Choroid plexus epithelial cell (primary cell): ENCODE measurements around the gene NOXO1.
"Not testable (repeated sequence)": the region's sequence is repeated elsewhere in the genome, so short reads cannot be mapped to it uniquely, and the experiment has no call there.

ENCODE experiments used
- DNase-seq: peaks from one replicate; pipeline ENCODE4 v3.0.0-alpha.2; 2010; ENCODE audit warnings: low read depth
- H3K4me3 ChIP-seq: 2 replicates; pipeline ENCODE4 v1.5.1; 2011; ENCODE audit warnings: low read depth, mild to moderate bottlenecking, control low read depth, low read length, moderate library complexity
- TF ChIP-seq, protein P1 (sequence below): conservative IDR thresholded peaks from 2 replicates; pipeline ENCODE4 v1.5.1; 2011; ENCODE audit warnings: low read depth, mild to moderate bottlenecking, control low read depth, inconsistent platforms, low read length, moderate library complexity

Gene NOXO1

DNA sequence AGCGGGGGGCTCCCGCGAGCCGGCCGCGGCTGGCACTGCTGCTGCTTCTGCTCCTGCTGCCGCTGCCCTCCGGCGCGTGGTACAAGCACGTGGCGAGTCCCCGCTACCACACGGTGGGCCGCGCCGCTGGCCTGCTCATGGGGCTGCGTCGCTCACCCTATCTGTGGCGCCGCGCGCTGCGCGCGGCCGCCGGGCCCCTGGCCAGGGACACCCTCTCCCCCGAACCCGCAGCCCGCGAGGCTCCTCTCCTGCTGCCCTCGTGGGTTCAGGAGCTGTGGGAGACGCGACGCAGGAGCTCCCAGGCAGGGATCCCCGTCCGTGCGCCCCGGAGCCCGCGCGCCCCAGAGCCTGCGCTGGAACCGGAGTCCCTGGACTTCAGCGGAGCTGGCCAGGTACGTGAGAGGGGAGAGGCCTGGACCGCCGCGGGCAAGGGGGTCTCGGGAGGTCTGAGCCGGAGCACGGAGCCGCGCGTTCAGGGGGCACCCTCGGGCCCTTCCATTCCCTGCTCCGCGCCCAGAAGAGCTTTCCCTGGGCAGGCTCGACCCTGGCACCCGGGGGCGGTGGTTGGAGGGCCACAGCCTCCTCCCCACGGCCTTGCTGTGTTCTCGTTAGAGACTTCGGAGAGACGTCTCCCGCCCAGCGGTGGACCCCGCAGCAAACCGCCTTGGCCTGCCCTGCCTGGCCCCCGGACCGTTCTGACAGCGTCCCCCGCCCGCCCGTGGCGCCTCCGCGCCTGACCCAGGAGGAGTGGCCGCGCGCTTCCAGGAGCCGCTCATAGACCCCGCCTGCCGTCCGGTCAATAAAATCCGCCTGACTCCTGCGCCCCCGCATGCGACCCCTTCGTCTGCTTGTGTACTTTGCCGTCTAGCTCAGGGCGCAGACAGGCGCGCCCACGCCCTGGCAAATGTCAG lies 38.9 kb upstream of the NOXO1 start:
- H3K4me3 ChIP-seq: peak overlapping the region; percentile 17
- DNase-seq: no peak
- TF ChIP-seq, protein P1, sequence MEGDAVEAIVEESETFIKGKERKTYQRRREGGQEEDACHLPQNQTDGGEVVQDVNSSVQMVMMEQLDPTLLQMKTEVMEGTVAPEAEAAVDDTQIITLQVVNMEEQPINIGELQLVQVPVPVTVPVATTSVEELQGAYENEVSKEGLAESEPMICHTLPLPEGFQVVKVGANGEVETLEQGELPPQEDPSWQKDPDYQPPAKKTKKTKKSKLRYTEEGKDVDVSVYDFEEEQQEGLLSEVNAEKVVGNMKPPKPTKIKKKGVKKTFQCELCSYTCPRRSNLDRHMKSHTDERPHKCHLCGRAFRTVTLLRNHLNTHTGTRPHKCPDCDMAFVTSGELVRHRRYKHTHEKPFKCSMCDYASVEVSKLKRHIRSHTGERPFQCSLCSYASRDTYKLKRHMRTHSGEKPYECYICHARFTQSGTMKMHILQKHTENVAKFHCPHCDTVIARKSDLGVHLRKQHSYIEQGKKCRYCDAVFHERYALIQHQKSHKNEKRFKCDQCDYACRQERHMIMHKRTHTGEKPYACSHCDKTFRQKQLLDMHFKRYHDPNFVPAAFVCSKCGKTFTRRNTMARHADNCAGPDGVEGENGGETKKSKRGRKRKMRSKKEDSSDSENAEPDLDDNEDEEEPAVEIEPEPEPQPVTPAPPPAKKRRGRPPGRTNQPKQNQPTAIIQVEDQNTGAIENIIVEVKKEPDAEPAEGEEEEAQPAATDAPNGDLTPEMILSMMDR: no peak

DNA sequence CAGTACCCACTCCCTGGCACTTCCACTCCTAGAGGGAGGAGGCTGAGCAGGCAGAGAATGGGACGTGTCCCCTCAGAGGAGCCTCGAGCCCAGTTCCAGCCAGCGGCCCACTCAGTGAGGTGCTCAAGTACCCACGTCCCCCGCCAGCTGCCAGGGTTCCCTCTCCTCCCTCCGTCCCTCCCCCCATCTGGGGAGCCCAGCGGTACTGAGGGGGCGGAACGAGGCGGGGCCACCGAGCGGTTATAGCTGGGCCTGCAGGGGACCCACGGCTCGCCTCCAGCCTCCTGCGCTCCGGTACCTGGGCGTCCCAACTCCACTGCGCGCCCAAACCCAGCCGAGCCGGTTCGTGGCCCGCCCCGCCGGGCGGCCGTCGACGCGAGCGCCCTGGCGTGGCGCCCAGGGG lies 38.2 kb upstream of the NOXO1 start, which contains the start of gene NPW:
Gene NPW (plus strand): TSS at position 268 of the 403 bp plus-strand sequence.
- DNase-seq: no peak

DNA sequence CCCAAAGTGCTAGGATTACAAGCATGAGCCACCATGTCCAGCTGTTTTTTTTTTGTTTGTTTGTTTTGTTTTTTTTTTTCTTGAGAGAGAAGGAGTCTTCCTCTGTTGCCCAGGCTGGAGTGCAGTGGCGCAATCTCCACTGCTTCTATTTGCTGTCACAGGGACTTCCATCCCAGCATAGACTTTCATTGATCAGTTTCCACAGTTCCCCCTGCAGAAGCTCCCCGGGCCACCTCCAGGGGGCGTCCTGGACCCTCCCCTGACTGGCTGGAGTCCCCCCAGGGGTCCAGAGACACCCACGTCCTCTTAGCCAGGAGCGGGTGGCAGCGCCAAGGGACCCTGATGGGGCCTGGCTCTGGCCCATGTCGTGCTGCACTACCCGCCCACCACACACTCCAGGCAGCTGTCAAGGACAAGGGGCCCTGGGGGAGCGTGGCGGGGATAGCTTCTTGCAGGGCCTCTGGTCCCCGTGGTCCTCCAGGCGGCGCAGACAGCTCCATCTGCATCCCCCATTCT lies 35.2 kb upstream of the NOXO1 start:
- TF ChIP-seq, protein P1: peak; percentile 63
- no peak for DNase-seq
- H3K4me3 ChIP-seq: no peak overlapping the region

More for the DNA sequence above, 38.2 kb upstream of the NOXO1 start, which contains the start of gene NPW:
- H3K4me3 ChIP-seq: peak within 1 kb of the TSS; percentile 17
- TF ChIP-seq, protein P1: no peak

DNA sequence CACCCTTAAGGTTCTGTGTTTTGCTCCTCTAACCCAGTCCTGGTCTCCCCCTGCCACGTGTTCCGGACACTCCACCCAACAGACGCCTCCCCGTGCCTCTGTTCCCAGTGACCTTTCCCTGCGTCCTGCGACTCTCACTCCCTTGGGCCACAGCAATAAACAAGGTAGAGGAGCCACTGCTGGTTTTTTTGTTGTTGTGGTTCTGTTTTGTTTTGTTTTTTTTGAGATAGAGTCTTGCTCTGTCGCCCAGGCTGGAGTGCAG lies 34.6 kb upstream of the NOXO1 start:
- TF ChIP-seq, protein P1: no peak
- no peak for DNase-seq
- no peak overlapping the region for H3K4me3 ChIP-seq

DNA sequence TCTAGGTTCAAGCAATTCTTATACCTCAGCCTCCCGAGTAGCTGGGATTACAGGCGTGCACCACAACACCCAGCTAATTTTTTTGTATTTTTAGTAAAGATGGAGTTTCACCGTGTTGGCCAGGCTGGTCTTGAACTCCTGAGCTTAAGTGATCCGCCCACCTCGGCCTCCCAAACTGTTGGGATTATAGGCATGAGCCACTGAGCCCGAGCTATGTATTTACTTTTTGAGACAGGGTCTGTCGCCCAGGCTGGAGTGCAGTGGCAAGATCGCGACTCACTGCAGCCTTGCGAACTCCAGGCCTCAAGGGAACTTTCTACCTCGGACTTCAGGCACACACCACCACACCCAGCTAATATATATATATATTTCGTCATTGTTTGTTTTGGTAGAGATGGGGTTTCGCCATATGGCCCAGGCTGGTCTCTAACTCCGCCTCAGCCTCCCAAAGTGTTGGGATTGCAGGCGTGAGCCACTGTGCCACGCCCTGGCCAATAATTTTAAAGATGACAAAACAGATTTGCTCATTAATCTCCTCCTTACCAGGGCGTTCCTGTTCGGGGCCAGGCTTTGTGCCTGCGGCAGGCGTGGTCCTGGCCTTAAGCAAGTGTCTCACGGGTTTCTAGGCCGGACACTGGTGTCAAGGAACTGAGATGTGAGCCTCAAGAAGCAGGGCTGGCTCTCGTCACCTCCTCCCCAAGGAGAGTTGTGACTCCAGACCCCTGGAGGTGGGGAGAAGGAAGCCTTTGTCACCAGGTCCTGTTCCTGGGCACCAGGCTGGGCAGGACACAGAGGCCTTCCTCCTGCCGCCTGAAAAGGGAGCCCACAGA lies 34.1 kb upstream of the NOXO1 start:
- no peak overlapping the region for H3K4me3 ChIP-seq
- no peak for DNase-seq
- TF ChIP-seq, protein P1: no peak

DNA sequence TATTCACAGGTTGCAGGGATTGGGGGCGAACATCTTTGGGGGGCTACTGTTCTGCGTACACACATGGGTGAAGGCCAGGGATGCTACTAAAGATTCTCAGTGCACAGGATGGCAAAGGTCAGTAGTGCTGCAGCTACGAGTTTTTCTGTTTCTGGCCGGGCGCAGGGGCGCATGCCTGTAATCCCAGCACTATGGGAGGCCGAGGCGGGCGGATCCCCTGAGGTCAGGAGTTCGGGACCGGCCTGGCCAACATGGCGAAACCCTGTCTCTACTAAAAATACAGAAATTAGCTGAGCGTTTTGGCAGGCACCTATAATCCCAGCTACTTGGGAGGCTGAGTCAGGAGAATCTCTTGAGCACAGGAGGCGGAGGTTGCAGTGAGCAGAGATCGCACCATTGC lies 32.3 kb upstream of the NOXO1 start:
- TF ChIP-seq, protein P1: no peak
- no peak for DNase-seq

DNA sequence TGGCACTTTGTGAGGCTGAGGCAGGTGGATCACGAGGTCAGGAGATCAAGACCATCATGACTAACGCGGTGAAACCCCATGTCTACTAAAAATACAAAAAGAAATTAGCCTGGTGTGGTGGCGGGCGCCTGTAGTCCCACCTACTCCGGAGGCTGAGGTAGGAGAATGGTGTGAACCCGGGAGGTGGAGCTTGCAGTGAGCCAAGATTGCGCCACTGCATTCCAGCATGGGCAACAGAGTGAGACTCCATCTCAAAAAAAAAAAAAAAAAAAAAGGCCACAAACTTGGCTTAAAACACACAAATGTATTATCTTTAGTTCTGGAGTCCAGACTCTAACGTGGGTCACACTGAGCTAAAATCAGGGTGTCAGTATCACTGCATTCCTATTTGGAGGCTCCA lies 30.5 kb upstream of the NOXO1 start:
- not testable (repeated sequence) for H3K4me3 ChIP-seq, DNase-seq

More for the DNA sequence above, 32.3 kb upstream of the NOXO1 start:
- H3K4me3 ChIP-seq: no peak overlapping the region
